ENCODE data around the gene MYH15. TPM values are rescaled to one million over a fixed set of nuclear protein-coding genes. Genes with fewer than 3 reads are reported as not detected.

The MYH15 gene
- total and polyA plus RNA-seq, 10 of the 15 experiments (the other 5 are each of a cell fraction or from before 2014, with no cell fraction given), result 0.05 to 0.27 (median 0.09) TPM; not detected in 1

DNA sequence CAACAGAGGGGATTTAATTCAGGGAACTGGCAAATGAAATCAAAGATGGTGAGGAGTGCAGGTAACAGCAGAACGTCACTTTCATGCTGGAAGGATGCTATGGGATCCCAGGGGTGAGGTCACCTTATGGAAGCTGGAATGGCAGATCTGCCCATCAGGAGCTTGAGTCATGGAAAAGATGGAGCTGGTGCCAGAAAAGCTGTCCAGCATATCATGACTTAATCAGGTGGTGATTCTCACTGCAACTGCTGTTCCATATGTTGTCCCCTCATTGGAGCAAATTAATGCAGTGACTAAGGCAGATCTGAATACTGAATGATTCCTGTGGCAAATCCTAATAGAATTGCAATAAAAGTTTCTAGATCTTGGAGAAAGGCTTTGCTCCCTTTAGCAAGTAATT, 175.7 kb downstream of the MYH15 start (continued):
- TF ChIP-seq, protein P1, sequence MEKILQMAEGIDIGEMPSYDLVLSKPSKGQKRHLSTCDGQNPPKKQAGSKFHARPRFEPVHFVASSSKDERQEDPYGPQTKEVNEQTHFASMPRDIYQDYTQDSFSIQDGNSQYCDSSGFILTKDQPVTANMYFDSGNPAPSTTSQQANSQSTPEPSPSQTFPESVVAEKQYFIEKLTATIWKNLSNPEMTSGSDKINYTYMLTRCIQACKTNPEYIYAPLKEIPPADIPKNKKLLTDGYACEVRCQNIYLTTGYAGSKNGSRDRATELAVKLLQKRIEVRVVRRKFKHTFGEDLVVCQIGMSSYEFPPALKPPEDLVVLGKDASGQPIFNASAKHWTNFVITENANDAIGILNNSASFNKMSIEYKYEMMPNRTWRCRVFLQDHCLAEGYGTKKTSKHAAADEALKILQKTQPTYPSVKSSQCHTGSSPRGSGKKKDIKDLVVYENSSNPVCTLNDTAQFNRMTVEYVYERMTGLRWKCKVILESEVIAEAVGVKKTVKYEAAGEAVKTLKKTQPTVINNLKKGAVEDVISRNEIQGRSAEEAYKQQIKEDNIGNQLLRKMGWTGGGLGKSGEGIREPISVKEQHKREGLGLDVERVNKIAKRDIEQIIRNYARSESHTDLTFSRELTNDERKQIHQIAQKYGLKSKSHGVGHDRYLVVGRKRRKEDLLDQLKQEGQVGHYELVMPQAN (conservative IDR thresholded peaks at IDR 0.05), result no peak
- TF ChIP-seq WRNIP1 (IDR thresholded peaks at IDR 0.05; ENCODE audit: borderline replicate concordance, low read depth, low read length) (no peak), NR2F1 (conservative IDR thresholded peaks at IDR 0.05) (no peak), CREB1 (IDR thresholded peaks at IDR 0.05; ENCODE audit: low read depth) (no peak), ATF2 (IDR thresholded peaks at IDR 0.05; ENCODE audit: low read length) (no peak), MXI1 (IDR thresholded peaks at IDR 0.05; ENCODE audit: low read depth, low read length) (no peak), SP1 (IDR thresholded peaks at IDR 0.05; ENCODE audit: low read depth, low read length) (no peak), CREM (IDR thresholded peaks at IDR 0.05; ENCODE audit: low read depth) (no peak)
- TF ChIP-seq, protein P2, sequence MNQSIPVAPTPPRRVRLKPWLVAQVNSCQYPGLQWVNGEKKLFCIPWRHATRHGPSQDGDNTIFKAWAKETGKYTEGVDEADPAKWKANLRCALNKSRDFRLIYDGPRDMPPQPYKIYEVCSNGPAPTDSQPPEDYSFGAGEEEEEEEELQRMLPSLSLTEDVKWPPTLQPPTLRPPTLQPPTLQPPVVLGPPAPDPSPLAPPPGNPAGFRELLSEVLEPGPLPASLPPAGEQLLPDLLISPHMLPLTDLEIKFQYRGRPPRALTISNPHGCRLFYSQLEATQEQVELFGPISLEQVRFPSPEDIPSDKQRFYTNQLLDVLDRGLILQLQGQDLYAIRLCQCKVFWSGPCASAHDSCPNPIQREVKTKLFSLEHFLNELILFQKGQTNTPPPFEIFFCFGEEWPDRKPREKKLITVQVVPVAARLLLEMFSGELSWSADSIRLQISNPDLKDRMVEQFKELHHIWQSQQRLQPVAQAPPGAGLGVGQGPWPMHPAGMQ (IDR thresholded peaks at IDR 0.05; ENCODE audit: borderline replicate concordance), result no peak

DNA sequence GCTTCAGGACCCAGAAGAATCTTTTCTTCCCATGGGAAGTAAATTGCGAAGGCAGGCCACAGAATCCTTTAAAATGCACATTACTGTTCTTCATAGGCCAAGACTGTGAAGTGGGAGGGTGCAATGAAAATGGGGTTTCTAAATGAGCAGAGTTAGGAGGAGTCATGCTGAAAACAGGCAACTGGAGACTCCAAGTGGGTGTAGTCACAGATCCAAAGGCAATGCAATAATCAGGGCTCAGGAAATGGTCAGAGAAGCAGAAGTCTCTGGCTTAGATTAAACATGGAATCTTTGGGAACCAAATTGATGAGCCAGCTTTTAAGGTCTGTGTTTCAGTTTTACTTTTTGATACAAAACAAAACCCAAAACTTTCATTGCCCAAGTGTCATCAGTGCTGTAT, 176.4 kb downstream of the MYH15 start:
- ATAC-seq (no peak), DNase-seq (ENCODE audit: low read depth, low spot score) (no peak), FAIRE-seq (no peak)
- H3K4me1 ChIP-seq (ENCODE audit: control insufficient read depth, insufficient read depth, low read length), result no peaks in the 10 kb centered on the region
- 83% methylated on average over 1 of the region's 1 CpG for WGBS (ENCODE audit: insufficient coverage, insufficient replicate concordance, low lambda C conversion rate, missing lambda C conversion rate)
- ChIA-PET SMC1A (ENCODE audit: uncharacterized antibody, unreplicated experiment) (no interaction called here), RAD21 (ENCODE audit: unreplicated experiment) (no interaction called here), POLR2A (no interaction called here), CTCF (interaction anchor here (1.0 kb wide), 1 partner anchor 181 kb away, joined by 3 read pairs; no protein-coding TSS in a partner anchor)
- H3K9ac ChIP-seq (ENCODE audit: control insufficient read depth, insufficient read depth, low read length), result no peak overlapping the region
- no peak overlapping the region for H3K27ac ChIP-seq (ENCODE audit: control insufficient read depth, insufficient read depth)
- H3K9me3 ChIP-seq (replicated peaks; ENCODE audit: control insufficient read depth, insufficient read depth, low read length), result no peaks in the 10 kb centered on the region
- no peak overlapping the region for H2AFZ ChIP-seq (ENCODE audit: control insufficient read depth, low read depth, low read length)
- H3K4me2 ChIP-seq (ENCODE audit: control insufficient read depth, insufficient read depth), result no peak overlapping the region
- TF ChIP-seq ZNF384 (IDR thresholded peaks at IDR 0.05; ENCODE audit: borderline replicate concordance, low read depth, low read length) (no peak), PAX8 (IDR thresholded peaks at IDR 0.05) (no peak), TCF12 (IDR thresholded peaks at IDR 0.05; ENCODE audit: low read depth, low read length) (no peak), SP1 (IDR thresholded peaks at IDR 0.05; ENCODE audit: low read depth, low read length) (no peak), POU2F2 (IDR thresholded peaks at IDR 0.05; ENCODE audit: borderline replicate concordance, low read depth, low read length) (no peak), E2F4 (IDR thresholded peaks at IDR 0.05; ENCODE audit: low read depth, low read length) (no peak), RBBP5 (conservative IDR thresholded peaks at IDR 0.05) (no peak)
- in situ Hi-C loops (cut with MboI) (no loop called here), intact Hi-C loops (cut with micrococcal nuclease; ENCODE audit: unreplicated experiment) (no loop called here)
- no TSS peak for BruUV-seq (replicated peaks)
- no peaks in the 10 kb centered on the region for H3K79me2 ChIP-seq (ENCODE audit: control insufficient read depth, insufficient read depth, low read length)
- H4K20me1 ChIP-seq (ENCODE audit: control insufficient read depth, insufficient read depth), result no peaks in the 10 kb centered on the region
- no peak overlapping the region for H3K4me3 ChIP-seq
- no peaks in the 10 kb centered on the region for H3K36me3 ChIP-seq (ENCODE audit: control insufficient read depth in 2 of 2, insufficient read depth in 2 of 2, low read length in 1 of 2)
- H3K27me3 ChIP-seq (replicated peaks in 1 of 2; ENCODE audit: control insufficient read depth in 2 of 2, insufficient read depth in 2 of 2, low read length in 1 of 2), result no peaks in the 10 kb centered on the region

All from GM12878 (cell line).